MM.1S (cell line): ENCODE results near the gene NUTF2.

Source experiments
- CTCF ChIP-seq: fragments of 300-600 bp; sonication (generic); IDR thresholded peaks from 2 replicates; pipeline ENCODE4 v1.5.1; 2016; ENCODE audit warnings: antibody characterized with exemption, low read length, mixed read lengths
- EZH2 ChIP-seq: fragments of 300-600 bp; sonication (generic); optimal IDR thresholded peaks from 2 replicates; pipeline ENCODE3; 2017; ENCODE audit warnings: low read depth, mild to moderate bottlenecking, antibody characterized with exemption, low read length, mixed read lengths

GRCh38 chr16:67844497-67844896 lies 2.2 kb upstream of the NUTF2 start:
- TF ChIP-seq CTCF (no peak), EZH2 (no peak)
